HG02885 (cell line): ENCODE results near the gene CENPS.
"Not testable (repeated sequence)": the region's sequence is repeated elsewhere in the genome, so short reads cannot be mapped to it uniquely, and the experiment has no call there.

Experiments
- ATAC-seq: cut with Tn5 transposase; IDR thresholded peaks from one replicate; pipeline ENCODE4 v1.9.1; 2021; ENCODE audit warnings: mild to moderate bottlenecking; ENCODE audit not compliant: unreplicated experiment, poor library complexity

Gene CENPS

GRCh38 chr1:10418741-10419140, 11.5 kb upstream of the CENPS start:
- not testable (repeated sequence) for ATAC-seq

DNA sequence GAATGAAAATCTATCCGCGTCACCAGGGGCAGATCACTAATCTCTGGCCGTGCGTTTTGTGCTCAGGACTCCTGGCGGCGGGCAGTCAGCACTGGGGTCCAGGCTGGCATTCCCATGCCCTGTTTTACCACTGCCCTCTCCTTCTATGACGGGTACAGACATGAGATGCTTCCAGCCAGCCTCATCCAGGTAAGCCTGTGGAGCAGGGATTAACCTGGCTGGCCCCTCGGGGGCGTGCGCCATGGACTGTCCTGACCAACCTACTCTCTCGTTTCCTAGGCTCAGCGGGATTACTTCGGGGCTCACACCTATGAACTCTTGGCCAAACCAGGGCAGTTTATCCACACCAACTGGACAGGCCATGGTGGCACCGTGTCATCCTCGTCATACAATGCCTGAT, 10.9 kb upstream of the CENPS start:
- ATAC-seq: no peak

DNA sequence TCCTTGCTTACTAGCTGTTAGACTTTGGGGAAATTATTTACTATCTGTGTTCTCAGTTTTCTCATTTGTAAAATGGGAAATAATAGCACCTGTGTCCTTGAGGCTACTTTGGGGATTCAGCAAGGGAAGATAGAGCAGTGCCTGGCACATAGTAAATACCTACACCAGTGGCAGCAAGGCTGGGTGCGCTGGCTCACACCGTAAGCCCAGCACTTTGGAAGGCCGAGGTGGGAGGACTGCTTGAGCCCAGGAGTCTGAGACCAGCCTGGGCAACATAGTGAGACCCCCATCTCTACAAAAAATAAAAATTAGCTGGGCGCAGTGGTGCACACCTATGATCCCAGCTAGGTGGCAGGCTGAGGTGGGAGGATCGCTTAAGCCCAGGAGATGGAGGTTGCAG, 8.6 kb upstream of the CENPS start:
- no peak for ATAC-seq

- no peak for ATAC-seq
Measured at GRCh38 chr1:10424034-10424433, 6.2 kb upstream of the CENPS start.

DNA sequence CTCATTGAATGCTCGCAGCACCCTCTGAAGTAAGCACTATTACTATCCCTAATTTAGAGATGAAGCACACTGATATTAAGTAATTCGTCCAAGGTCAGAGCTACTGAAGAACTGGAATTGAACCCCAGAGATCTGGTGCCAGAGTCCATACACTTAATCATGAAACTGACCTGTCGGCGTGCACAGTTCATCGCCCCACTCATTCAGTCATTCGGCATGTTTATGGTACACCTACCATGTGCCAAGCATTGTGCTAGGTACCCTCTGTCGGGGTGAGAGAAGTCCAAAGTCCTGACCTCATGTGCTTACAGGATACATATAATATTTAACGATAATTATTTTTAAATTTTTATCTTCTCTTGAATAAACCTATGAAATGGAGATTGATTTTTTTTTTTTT, 5.6 kb upstream of the CENPS start:
- no peak for ATAC-seq

DNA sequence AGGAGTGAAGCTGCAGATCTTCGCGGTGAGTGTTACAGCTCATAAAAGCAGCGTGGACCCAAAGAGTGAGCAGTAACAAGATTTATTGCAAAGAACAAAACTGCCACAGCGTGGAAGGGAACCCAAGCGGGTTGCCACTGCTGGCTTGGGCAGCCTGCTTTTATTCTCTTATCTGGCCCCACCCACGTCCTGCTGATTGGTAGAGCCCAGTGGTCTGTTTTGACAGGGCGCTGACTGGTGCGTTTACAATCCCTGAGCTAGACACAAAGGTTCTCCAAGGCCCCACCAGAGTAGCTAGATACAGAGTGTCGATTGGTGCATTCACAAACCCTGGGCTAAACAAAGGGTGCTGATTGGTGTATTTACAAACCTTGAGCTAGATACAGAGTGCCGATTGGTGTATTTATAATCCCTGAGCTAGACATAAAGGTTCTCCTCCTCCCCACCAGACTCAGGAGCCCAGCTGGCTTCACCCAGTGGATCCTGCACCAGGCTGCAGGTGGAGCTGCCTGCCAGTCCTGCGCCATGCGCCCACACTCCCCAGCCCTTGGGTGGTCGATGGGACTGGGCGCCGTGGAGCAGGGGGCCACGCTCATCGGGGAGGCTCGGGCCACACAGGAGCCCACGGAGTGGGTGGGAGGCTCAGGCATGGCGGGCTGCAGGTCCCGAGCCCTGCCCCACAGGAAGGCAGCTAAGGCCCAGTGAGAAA, 4.3 kb upstream of the CENPS start:
- ATAC-seq: not testable (repeated sequence)

GRCh38 chr1:10426535-10426848, 3.7 kb upstream of the CENPS start:
- ATAC-seq: not testable (repeated sequence)

- ATAC-seq: no peak
Measured at GRCh38 chr1:10428984-10429383, 1.2 kb upstream of the CENPS start.

- ATAC-seq: peak; percentile 3
Measured at GRCh38 chr1:10429868-10430215, 391 bp upstream of the CENPS start.

DNA sequence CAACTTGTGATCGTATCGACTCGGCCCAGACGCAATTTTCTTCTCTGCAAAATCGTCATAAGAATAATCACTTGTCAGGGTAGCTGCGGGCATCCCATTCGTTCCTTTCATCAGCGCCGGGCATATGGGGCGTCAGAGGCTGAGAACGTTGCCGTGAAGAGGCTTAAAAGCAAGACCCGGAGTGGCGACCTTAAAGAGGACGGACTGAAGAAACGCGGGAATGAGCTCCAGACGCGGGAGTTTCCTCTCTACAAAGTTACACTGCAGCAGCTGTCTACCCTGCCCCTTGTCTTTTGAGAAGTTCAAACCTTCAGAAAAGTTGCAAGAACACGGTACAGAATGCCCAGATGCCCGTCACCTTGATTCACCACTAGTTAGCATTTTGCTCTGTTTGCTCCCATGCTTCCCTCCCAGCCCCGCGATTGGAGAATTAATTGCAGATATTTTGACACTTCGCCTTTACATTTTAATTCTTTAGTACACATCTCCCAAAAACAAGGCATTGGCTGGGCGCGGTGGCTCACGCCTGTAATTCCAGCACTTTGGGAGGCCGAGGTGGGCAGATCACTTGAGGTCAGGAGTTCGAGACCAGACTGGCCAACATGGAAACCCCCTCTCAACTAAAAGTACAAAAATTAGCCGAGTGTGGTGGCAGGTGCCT, 967 bp downstream of the CENPS start:
- no peak for ATAC-seq

GRCh38 chr1:10432910-10433700, 2.9 kb downstream of the CENPS start:
- ATAC-seq: no peak

DNA sequence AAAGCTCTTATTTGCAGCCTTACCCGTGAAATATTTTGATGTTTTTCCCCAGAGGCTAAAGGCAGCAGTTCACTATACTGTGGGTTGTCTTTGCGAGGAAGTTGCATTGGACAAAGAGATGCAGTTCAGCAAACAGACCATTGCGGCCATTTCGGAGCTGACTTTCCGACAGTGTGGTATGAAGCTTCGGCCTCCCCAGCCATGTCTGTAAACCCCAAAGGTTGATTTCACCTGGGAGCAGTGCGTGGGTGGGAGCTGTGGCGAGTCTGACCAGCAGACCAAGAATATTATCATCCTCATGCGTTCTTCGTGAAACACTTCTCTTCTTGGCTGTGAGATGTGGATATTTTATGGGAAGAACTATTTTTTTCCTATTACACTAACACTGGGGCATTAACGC, 3.6 kb downstream of the CENPS start:
- ATAC-seq: no peak

DNA sequence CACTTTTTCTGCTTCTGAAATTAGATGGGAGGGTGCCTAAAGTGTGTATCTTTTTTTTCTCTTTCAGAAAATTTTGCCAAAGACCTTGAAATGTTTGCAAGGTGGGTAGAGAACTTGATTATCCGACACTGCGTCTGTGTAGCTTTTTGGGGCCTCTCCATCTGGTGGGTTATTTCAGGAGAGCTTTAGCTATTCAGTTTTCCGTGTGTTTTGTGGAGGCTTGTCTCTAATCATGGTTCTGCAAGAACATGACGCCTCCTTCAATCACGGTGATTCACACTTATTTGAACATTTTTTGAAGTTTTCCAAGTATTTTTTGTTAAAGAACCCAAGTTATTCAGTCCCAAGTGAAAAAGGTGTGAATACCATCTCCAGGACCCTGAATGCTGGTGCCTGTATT, 4.4 kb downstream of the CENPS start:
- no peak for ATAC-seq

- ATAC-seq: no peak
Measured at GRCh38 chr1:10437052-10437451, 6.8 kb downstream of the CENPS start.

DNA sequence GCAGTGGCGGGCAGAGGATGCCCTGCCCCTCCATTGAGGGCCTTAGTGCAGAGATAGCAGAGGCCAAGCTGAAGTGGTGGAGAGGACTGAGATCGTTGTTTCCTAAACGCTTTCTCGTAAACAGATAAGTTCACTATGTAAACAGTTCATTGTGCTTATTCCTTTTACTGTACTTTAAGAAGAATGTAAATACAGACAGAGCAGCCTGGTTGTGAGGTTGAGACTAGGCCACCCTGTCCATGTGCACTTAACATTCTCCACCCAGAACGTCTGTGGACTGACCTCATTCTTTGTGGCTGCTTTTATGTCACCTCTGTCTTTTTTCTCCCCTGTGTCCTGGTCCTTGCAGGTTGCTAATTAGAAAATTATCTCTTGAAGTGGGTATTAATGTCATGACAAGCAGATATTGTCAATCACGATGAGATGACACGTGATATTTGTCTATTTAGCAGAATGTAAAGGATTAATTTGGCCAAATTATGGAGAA, 8.5 kb downstream of the CENPS start:
- no peak for ATAC-seq

- no peak for ATAC-seq
Measured at GRCh38 chr1:10440305-10440704, 10.1 kb downstream of the CENPS start.

DNA sequence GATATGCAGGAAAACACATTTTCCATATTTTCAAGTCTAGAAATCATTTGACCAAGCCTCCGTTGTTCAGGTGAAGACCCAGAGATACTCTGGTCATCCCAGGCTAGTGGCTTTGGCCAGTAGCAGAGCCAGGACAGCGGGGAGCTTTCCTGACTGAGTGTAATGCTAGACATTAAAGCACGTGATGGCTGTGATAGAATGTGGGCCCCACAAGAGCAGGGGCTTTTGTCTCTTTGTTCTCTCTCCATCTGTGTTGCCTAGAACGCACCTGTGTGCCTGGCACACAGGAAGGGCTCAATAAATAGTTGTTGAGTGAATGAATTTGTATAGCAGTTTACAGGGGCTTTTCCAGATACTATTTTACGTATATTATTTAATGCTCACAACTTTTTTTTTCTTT, 10.6 kb downstream of the CENPS start:
- ATAC-seq: no peak

GRCh38 chr1:10444248-10444647, 14.0 kb downstream of the CENPS start:
- ATAC-seq: no peak

GRCh38 chr1:10444795-10445397, 14.7 kb downstream of the CENPS start:
- ATAC-seq: no peak

DNA sequence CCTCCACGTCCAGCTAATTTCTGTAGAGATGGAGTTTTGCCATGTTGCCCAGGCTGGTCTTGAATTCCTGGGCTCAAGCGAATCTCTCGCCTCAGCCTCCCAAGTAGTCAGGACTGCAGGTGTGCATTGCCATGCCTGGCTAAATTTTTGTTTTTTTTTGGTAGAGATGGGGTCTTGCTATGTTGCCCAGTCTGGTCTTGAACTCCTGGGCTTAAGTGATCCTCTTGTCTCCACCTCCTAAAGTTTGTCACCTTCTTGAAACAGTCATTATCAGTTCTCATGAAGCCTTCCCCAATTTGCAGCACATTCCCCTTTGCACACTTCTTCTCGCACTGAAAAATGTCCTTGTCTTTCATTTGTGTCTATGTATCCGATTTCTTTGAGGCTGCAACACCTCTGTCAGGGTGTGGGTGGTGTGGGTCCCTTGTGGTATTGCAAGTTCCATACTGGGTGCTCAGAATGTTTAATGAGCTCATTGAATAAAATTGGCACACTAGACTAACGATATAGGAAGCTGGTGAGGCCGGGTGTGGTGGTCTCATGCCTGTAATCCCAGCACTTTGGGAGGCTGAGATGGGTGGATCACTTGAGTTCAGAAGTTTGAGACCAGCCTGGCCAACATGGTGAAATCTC, 16.7 kb downstream of the CENPS start:
- no peak for ATAC-seq

DNA sequence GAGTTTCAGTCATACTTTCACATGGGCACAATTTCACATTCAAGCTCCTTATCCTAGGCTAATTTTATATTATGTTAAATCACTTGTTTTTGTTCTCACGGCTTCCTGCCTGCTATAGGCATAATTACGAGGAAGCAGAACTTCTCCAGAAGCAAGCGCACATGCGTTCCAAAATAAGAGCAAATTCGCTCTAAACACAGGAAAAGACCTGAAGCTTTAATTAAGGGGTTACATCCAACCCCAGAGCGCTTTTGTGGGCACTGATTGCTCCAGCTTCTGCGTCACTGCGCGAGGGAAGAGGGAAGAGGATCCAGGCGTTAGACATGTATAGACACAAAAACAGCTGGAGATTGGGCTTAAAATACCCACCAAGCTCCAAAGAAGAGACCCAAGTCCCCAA, 19.5 kb downstream of the CENPS start, which contains the start of gene CORT:
Gene CORT (plus strand): TSS at position 281 of the 400 bp plus-strand sequence. CDS start 193 bp downstream, outside the sequence.
- ATAC-seq: no peak
